Fibroblast of gingiva (primary cell): ENCODE data around the gene GAPDH.

Experiments used
- DNase-seq: peaks from one replicate; pipeline ENCODE4 v3.0.0-alpha.2; 2011; ENCODE audit warnings: low read depth

The GAPDH gene

GRCh38 chr12:6529291-6529737 lies 5.0 kb upstream of the GAPDH start:
- no peak for DNase-seq

DNA sequence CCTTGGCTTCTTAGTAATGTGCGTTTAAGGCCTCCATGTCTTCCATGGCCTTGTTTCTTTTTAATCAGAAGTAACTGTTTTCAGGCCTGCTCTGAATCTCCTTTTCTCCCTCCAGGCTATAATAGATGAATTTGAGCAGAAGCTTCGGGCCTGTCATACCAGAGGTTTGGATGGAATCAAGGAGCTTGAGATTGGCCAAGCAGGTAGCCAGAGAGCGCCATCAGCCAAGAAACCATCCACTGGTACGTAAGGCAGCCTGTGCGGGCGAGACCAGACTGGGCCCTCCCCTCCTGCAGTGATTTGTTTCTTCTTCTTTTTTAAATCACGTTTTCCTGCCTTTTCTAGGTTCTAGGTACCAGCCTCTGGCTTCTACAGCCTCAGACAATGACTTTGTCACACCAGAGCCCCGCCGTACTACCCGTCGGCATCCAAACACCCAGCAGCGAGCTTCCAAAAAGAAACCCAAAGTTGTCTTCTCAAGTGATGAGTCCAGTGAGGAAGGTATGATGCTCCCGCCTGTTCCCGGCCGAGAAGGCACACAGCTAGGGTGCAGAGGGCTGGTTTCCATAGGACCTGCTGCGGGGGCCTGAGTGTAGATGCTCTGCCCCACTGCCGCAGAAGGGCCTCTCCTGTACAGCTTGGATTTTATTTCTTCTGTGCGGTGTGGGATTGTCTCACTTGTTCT lies 3.6 kb upstream of the GAPDH start:
- DNase-seq: no peak

DNA sequence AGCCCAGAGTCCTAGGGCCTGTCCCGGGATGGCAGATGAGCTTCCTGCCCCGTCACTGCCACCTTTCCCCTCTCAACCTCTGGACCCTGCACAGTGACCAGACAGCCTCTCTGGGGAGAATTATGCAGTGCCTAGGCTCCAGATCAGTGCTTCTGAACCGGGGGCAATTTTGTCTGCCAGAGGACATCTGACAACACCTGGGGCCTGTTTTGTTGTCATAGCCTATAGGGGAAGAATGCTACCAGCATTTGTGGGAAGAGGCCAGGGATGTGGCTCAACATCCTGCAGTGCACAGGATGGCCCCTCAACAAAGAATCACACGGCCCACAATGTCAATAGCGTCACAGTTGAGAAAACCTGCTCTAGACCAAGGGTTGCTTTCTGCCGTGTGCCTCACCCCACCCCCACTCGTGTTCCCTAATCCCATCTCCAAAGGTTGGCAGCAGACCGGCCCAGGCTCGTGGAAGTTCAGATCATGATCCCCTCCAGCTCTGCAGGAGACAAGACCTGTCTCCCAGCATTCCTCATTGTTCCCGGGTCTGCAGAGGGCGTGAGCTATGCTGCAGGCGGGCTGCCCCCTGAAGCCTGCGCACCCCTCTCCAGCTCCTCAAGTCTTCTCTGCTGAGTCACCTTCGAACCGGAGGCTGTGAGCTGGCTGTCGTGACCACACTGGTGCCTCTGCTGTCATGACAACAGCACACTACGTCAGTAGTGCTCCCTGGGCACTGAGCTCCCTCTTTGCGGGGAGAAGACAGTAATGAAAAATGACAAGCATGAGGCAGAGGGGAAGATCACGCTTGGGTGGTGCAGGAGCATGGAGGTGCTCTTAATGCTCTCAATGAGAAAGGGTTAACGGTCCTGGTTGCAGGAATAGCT lies 2.0 kb upstream of the GAPDH start:
- DNase-seq: peak; percentile 98

- DNase-seq: peak; percentile 70
Observed at GRCh38 chr12:6532927-6533652, 1.2 kb upstream of the GAPDH start.

DNA sequence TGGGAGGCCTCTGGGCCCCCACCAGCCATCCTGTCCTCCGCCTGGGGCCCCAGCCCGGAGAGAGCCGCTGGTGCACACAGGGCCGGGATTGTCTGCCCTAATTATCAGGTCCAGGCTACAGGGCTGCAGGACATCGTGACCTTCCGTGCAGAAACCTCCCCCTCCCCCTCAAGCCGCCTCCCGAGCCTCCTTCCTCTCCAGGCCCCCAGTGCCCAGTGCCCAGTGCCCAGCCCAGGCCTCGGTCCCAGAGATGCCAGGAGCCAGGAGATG lies 729 bp upstream of the GAPDH start:
- no peak for DNase-seq

DNA sequence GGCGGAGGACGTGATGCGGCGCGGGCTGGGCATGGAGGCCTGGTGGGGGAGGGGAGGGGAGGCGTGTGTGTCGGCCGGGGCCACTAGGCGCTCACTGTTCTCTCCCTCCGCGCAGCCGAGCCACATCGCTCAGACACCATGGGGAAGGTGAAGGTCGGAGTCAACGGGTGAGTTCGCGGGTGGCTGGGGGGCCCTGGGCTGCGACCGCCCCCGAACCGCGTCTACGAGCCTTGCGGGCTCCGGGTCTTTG lies 303 bp downstream of the GAPDH start:
- no peak for DNase-seq

GRCh38 chr12:6534945-6535696 lies 804 bp downstream of the GAPDH start:
- peak; percentile 72 for DNase-seq

DNA sequence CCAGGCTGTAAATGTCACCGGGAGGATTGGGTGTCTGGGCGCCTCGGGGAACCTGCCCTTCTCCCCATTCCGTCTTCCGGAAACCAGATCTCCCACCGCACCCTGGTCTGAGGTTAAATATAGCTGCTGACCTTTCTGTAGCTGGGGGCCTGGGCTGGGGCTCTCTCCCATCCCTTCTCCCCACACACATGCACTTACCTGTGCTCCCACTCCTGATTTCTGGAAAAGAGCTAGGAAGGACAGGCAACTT lies 1.3 kb downstream of the GAPDH start:
- no peak for DNase-seq

DNA sequence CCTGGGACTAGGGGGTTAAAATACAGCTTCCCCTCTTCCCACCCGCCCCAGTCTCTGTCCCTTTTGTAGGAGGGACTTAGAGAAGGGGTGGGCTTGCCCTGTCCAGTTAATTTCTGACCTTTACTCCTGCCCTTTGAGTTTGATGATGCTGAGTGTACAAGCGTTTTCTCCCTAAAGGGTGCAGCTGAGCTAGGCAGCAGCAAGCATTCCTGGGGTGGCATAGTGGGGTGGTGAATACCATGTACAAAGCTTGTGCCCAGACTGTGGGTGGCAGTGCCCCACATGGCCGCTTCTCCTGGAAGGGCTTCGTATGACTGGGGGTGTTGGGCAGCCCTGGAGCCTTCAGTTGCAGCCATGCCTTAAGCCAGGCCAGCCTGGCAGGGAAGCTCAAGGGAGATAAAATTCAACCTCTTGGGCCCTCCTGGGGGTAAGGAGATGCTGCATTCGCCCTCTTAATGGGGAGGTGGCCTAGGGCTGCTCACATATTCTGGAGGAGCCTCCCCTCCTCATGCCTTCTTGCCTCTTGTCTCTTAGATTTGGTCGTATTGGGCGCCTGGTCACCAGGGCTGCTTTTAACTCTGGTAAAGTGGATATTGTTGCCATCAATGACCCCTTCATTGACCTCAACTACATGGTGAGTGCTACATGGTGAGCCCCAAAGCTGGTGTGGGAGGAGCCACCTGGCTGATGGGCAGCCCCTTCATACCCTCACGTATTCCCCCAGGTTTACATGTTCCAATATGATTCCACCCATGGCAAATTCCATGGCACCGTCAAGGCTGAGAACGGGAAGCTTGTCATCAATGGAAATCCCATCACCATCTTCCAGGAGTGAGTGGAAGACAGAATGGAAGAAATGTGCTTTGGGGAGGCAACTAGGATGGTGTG lies 1.9 kb downstream of the GAPDH start:
- DNase-seq: no peak

DNA sequence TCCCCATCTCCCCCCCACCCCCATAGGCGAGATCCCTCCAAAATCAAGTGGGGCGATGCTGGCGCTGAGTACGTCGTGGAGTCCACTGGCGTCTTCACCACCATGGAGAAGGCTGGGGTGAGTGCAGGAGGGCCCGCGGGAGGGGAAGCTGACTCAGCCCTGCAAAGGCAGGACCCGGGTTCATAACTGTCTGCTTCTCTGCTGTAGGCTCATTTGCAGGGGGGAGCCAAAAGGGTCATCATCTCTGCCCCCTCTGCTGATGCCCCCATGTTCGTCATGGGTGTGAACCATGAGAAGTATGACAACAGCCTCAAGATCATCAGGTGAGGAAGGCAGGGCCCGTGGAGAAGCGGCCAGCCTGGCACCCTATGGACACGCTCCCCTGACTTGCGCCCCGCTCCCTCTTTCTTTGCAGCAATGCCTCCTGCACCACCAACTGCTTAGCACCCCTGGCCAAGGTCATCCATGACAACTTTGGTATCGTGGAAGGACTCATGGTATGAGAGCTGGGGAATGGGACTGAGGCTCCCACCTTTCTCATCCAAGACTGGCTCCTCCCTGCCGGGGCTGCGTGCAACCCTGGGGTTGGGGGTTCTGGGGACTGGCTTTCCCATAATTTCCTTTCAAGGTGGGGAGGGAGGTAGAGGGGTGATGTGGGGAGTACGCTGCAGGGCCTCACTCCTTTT lies 2.7 kb downstream of the GAPDH start:
- DNase-seq: peak; percentile 24

DNA sequence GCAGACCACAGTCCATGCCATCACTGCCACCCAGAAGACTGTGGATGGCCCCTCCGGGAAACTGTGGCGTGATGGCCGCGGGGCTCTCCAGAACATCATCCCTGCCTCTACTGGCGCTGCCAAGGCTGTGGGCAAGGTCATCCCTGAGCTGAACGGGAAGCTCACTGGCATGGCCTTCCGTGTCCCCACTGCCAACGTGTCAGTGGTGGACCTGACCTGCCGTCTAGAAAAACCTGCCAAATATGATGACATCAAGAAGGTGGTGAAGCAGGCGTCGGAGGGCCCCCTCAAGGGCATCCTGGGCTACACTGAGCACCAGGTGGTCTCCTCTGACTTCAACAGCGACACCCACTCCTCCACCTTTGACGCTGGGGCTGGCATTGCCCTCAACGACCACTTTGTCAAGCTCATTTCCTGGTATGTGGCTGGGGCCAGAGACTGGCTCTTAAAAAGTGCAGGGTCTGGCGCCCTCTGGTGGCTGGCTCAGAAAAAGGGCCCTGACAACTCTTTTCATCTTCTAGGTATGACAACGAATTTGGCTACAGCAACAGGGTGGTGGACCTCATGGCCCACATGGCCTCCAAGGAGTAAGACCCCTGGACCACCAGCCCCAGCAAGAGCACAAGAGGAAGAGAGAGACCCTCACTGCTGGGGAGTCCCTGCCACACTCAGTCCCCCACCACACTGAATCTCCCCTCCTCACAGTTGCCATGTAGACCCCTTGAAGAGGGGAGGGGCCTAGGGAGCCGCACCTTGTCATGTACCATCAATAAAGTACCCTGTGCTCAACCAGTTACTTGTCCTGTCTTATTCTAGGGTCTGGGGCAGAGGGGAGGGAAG lies 3.5 kb downstream of the GAPDH start:
- DNase-seq: peak; percentile 79

GRCh38 chr12:6538420-6539313 lies 4.3 kb downstream of the GAPDH start:
- DNase-seq: peak; percentile 72

DNA sequence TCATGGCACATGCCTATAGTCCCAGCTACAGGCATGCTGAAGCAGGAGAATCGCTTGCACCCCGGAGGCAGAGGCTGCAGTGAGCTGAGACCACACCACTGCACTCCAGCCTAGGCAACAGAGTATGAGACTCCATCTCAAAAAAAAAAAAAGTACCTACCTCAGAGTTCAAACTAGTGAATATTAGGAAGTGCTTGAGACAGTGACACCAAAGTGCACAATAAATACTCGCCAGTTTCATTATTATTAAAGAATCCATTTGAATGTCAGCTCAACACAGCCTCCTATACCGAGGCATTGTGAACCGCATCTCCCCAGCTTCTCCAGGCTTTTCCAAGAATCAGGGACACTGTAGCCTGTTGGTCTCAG lies 5.0 kb downstream of the GAPDH start:
- peak; percentile 29 for DNase-seq

- DNase-seq: no peak
Observed at GRCh38 chr12:6539707-6540134, 5.4 kb downstream of the GAPDH start.

DNA sequence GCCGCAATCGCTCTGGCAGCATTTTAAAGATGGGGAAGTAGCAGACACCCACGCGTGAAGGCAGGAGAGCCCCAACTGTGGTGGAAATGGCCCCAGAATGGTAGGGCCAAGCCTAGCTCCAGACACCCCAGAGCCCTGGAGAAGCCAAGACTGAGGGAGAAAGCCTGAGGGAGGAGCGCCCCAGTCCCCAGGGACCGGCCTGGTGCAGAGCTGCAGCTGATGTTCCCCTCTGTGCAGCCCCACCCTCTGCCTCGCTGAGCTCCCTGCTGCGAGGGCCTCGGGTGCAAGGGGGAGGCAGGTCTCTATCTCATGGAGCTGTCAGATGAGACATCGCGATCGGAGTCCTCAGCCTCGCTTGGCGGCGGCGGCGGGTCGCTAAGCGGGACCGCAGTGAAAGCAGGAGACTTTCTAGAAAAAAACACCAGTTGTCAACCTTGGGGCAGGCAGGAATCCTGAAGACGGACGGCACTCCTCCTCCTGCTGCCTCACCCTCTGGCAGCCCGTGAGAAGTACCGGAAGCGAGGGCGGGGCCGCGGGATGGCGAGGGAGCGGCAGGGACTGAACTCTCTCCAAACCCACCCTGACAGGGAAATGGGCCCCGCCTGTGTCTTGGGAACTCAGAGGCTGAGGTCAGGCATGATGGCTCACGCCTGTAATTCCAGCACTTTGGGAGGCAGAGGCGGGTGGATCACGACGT lies 6.0 kb downstream of the GAPDH start:
- DNase-seq: peak; percentile 94

GRCh38 chr12:6541371-6542165 lies 7.3 kb downstream of the GAPDH start:
- DNase-seq: no peak

- no peak for DNase-seq
Observed at GRCh38 chr12:6542209-6543009, 8.1 kb downstream of the GAPDH start.
